ENCODE measurements around the gene ZFAND2B.
"Not testable (repeated sequence)": the region's sequence is repeated elsewhere in the genome, so short reads cannot be mapped to it uniquely, and the experiment has no call there.

Gene ZFAND2B

GRCh38 chr2:219197388-219197787, 9.2 kb upstream of the ZFAND2B start:
- H3K36me3 ChIP-seq (ENCODE audit: control insufficient read depth, insufficient read depth, low read length) = no peaks in the 10 kb centered on the region
- DNase-seq (ENCODE audit: extremely low read depth, insufficient read length) = no peak
- H3K27me3 ChIP-seq (replicated peaks; ENCODE audit: control insufficient read depth, insufficient read depth, low read length) = no peaks in the 10 kb centered on the region
- no peak overlapping the region for H3K4me3 ChIP-seq (replicated peaks; ENCODE audit: low read depth, low read length)
- TF ChIP-seq CTCF (IDR thresholded peaks at IDR 0.05; ENCODE audit: insufficient read depth, low read length, poor library complexity, severe bottlenecking) = no peak

- H3K4me3 ChIP-seq (replicated peaks; ENCODE audit: low read depth, low read length) = no peak overlapping the region
- no peaks in the 10 kb centered on the region for H3K36me3 ChIP-seq (ENCODE audit: control insufficient read depth, insufficient read depth, low read length)
These were observed 7.6 kb upstream of the ZFAND2B start for GRCh38 chr2:219198974-219199373.

GRCh38 chr2:219199470-219200211, 6.9 kb upstream of the ZFAND2B start:
- no peak for DNase-seq (ENCODE audit: extremely low read depth, insufficient read length)
- Histone ChIP-seq H3K36me3 (ENCODE audit: control insufficient read depth, insufficient read depth, low read length) (no peaks in the 10 kb centered on the region), H3K4me3 (replicated peaks; ENCODE audit: low read depth, low read length) (no peak overlapping the region), H3K27me3 (replicated peaks; ENCODE audit: control insufficient read depth, insufficient read depth, low read length) (no peaks in the 10 kb centered on the region)
- no peak for TF ChIP-seq CTCF (IDR thresholded peaks at IDR 0.05; ENCODE audit: insufficient read depth, low read length, poor library complexity, severe bottlenecking)

More at GRCh38 chr2:219198974-219199373, 7.6 kb upstream of the ZFAND2B start:
- TF ChIP-seq CTCF (IDR thresholded peaks at IDR 0.05; ENCODE audit: insufficient read depth, low read length, poor library complexity, severe bottlenecking) = no peak
- H3K27me3 ChIP-seq (replicated peaks; ENCODE audit: control insufficient read depth, insufficient read depth, low read length) = no peaks in the 10 kb centered on the region
- no peak for DNase-seq (ENCODE audit: extremely low read depth, insufficient read length)

GRCh38 chr2:219200502-219201326, 5.9 kb upstream of the ZFAND2B start:
- not testable (repeated sequence) for DNase-seq (ENCODE audit: extremely low read depth, insufficient read length); H3K4me3 ChIP-seq (replicated peaks; ENCODE audit: low read depth, low read length); H3K36me3 ChIP-seq (ENCODE audit: control insufficient read depth, insufficient read depth, low read length)

GRCh38 chr2:219201331-219201730, 5.3 kb upstream of the ZFAND2B start:
- DNase-seq (ENCODE audit: extremely low read depth, insufficient read length); H3K4me3 ChIP-seq (replicated peaks; ENCODE audit: low read depth, low read length); H3K36me3 ChIP-seq (ENCODE audit: control insufficient read depth, insufficient read depth, low read length); H3K27me3 ChIP-seq (replicated peaks; ENCODE audit: control insufficient read depth, insufficient read depth, low read length): not testable (repeated sequence)

More at GRCh38 chr2:219200502-219201326, 5.9 kb upstream of the ZFAND2B start:
- H3K27me3 ChIP-seq (replicated peaks; ENCODE audit: control insufficient read depth, insufficient read depth, low read length) = not testable (repeated sequence)

GRCh38 chr2:219204425-219205164, 2.0 kb upstream of the ZFAND2B start:
- H3K36me3 ChIP-seq (ENCODE audit: control insufficient read depth, insufficient read depth, low read length) = peaks cover 9% of the 10 kb centered on the region
- no peak for DNase-seq (ENCODE audit: extremely low read depth, insufficient read length)
- no peak for TF ChIP-seq CTCF (IDR thresholded peaks at IDR 0.05; ENCODE audit: insufficient read depth, low read length, poor library complexity, severe bottlenecking)

More at GRCh38 chr2:219204425-219205164, 2.0 kb upstream of the ZFAND2B start:
- no peaks in the 10 kb centered on the region for H3K27me3 ChIP-seq (replicated peaks; ENCODE audit: control insufficient read depth, insufficient read depth, low read length)
- H3K4me3 ChIP-seq (replicated peaks; ENCODE audit: low read depth, low read length) = no peak overlapping the region

All from GM06990 (cell line).